ENCODE data around the gene FLT4.

Gene FLT4

DNA sequence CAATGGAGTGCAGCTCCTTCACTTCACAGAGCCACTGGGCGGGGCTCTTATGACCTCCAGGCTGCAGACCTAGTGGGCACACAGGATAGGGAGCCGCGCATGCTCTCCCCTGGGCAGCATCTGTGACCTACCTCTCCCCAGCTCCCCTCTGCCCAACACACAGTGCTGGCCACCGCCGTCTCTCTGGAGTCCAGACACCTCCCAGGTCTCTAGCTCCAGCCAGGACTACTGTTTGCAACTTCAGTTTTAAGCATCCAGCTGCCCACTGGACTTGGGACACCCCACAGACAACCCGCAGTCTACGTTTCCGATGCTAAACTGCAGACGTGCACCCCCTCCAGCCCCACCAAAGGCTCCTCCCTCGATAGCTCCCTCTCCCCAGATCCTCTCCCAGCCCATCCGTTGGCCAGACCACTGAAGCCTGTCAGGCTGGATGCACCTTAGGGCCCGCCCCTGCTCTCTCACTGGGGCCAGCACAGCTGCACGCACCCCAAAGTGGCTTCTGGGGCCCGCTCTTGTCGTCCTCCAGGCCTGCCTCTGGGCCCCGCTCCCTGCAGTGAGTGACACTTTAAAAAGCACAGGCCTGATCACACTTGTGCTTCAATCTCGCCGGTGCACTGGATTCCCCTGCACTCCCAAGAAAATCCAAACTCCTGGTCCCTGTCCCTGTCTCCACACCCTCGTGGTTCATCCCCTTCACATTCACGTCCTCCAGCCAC, 11.3 kb downstream of the FLT4 start:
- Histone ChIP-seq H3K4me3 (ENCODE audit: low read depth, low read length) (no peak overlapping the region), H3K9ac (no peak overlapping the region), H3K27ac (no peak overlapping the region), H2AFZ (no peak overlapping the region), H3K27me3 (ENCODE audit: control insufficient read depth, insufficient read depth, low read length) (no peaks in the 10 kb centered on the region), H3K4me2 (ENCODE audit: low read length) (no peak overlapping the region), H3K79me2 (no peaks in the 10 kb centered on the region), H3K9me3 (ENCODE audit: control insufficient read depth, low read length) (no peaks in the 10 kb centered on the region), H3K36me3 (ENCODE audit: control insufficient read depth, insufficient read depth, low read length) (no peaks in the 10 kb centered on the region), H3K4me1 (no peaks in the 10 kb centered on the region)
- TF ChIP-seq, protein P1, sequence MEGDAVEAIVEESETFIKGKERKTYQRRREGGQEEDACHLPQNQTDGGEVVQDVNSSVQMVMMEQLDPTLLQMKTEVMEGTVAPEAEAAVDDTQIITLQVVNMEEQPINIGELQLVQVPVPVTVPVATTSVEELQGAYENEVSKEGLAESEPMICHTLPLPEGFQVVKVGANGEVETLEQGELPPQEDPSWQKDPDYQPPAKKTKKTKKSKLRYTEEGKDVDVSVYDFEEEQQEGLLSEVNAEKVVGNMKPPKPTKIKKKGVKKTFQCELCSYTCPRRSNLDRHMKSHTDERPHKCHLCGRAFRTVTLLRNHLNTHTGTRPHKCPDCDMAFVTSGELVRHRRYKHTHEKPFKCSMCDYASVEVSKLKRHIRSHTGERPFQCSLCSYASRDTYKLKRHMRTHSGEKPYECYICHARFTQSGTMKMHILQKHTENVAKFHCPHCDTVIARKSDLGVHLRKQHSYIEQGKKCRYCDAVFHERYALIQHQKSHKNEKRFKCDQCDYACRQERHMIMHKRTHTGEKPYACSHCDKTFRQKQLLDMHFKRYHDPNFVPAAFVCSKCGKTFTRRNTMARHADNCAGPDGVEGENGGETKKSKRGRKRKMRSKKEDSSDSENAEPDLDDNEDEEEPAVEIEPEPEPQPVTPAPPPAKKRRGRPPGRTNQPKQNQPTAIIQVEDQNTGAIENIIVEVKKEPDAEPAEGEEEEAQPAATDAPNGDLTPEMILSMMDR (IDR thresholded peaks at IDR 0.05) = no peak

DNA sequence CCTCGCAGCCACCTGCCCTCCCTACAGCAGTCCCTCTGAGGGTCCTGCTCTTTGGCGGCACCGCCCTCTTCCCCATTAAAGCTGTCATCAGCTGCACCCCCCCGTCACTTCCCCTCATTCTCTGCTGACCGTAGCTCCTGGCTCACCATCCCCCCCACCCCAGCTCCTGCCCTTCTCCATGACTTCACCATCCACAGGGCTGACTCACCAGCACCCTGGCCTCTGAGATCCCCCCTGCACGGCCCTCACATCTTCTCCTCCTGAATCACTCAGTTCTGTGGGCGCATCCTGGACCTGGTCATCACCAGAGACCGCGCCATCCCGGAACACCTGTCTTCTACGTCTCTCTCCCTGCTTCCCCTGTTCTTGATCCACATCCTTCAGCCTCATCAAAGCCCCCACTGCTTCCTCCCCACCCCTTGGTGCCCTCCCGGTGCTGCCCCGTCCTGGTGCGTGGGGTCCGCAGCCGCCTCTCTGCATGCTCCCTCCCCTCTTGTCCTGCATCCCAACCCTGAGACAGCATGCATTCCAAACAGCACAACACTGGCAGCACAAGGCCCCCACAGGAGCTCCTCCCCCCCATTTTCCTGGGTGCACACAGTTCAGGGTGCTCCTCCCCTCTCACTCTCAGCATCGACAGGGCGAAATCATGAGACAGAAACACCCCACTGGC, 12.9 kb downstream of the FLT4 start:
- H3K4me1 ChIP-seq = no peaks in the 10 kb centered on the region
- no peaks in the 10 kb centered on the region for H3K27me3 ChIP-seq (ENCODE audit: control insufficient read depth, insufficient read depth, low read length)
- H2AFZ ChIP-seq = no peak overlapping the region
- no peaks in the 10 kb centered on the region for H3K79me2 ChIP-seq
- no peaks in the 10 kb centered on the region for H3K9me3 ChIP-seq (ENCODE audit: control insufficient read depth, low read length)
- H3K27ac ChIP-seq = no peak overlapping the region
- no peak overlapping the region for H3K9ac ChIP-seq
- no peaks in the 10 kb centered on the region for H3K36me3 ChIP-seq (ENCODE audit: control insufficient read depth, insufficient read depth, low read length)
- H3K4me2 ChIP-seq (ENCODE audit: low read length) = no peak overlapping the region
- no peak overlapping the region for H3K4me3 ChIP-seq (ENCODE audit: low read depth, low read length)
- TF ChIP-seq, protein P1 (IDR thresholded peaks at IDR 0.05) = no peak

DNA sequence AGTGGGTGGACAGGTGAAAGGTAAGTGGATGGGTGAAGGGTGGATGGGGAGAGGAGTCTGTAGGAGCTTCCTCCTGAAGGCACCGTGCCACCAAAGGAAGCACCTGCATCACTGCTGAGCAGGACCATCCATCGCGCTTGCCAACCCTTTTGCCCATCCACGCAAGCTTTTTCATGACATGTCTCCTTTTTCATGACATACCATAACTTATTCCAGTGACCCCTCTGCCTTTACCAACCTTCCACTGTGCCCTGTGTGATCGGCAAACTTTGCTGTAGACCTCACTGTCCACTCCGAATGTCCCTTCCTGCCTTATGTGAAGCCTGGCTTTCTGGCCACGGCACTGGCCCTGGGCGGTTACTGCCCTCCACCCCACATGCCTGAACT, 13.4 kb downstream of the FLT4 start:
- TF ChIP-seq, protein P1 (IDR thresholded peaks at IDR 0.05) = no peak
- H3K4me1 ChIP-seq = no peaks in the 10 kb centered on the region
- no peaks in the 10 kb centered on the region for H3K27me3 ChIP-seq (ENCODE audit: control insufficient read depth, insufficient read depth, low read length)
- no peak overlapping the region for H3K9ac ChIP-seq
- H3K36me3 ChIP-seq (ENCODE audit: control insufficient read depth, insufficient read depth, low read length) = no peaks in the 10 kb centered on the region
- H3K27ac ChIP-seq = no peak overlapping the region
- H3K79me2 ChIP-seq = no peaks in the 10 kb centered on the region
- no peak overlapping the region for H3K4me3 ChIP-seq (ENCODE audit: low read depth, low read length)
- H3K4me2 ChIP-seq (ENCODE audit: low read length) = no peak overlapping the region
- no peak overlapping the region for H2AFZ ChIP-seq
- H3K9me3 ChIP-seq (ENCODE audit: control insufficient read depth, low read length) = no peaks in the 10 kb centered on the region

DNA sequence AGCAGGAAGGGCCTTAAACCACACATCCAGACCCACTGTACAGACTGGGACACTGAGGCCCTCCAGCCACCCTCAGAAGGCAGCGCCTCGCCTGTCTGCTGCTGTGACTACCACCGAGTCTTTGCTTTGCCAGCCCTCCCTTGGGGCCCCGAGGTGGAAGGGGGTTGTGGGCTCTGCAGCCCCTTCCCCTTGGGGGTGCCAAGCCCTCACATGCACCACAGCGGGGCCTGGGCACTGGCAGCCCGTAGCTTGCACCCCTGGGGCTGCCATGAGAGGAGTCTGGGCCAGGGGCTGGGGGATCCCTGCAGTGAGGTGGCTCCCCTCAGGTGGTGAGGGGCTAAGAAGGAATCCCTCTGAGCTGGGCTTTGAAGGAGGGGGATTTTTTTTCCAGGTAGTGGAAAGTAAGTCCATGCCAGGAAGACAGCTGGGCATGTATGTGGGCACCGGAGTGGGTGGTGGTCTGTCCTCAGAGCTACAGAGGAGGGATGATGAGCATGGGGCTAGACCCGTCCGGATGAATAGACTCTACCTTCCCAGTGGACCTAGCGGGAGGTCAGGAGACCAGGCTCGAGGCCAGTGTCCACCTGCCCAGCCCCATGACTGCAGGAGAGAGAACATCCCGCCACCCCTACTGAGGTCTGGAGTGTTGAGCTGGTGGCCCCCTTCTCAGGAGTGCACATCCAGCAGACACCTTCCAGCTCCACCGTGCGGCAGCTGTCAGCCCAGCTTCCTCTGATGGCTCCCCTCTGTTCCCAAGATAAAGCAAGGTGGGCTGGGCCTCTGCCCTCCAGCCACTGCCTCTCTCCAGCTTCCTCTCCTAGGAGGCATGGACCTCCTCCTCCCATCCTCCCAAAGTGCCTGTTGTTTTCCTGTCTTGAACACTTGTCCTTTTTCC, 15.9 kb downstream of the FLT4 start:
- no peak overlapping the region for H2AFZ ChIP-seq
- H3K79me2 ChIP-seq = no peaks in the 10 kb centered on the region
- no peak overlapping the region for H3K4me3 ChIP-seq (ENCODE audit: low read depth, low read length)
- H3K9me3 ChIP-seq (ENCODE audit: control insufficient read depth, low read length) = no peaks in the 10 kb centered on the region
- H3K27me3 ChIP-seq (ENCODE audit: control insufficient read depth, insufficient read depth, low read length) = no peaks in the 10 kb centered on the region
- no peak overlapping the region for H3K27ac ChIP-seq
- H3K4me1 ChIP-seq = no peaks in the 10 kb centered on the region
- H3K36me3 ChIP-seq (ENCODE audit: control insufficient read depth, insufficient read depth, low read length) = no peaks in the 10 kb centered on the region
- TF ChIP-seq, protein P1 (IDR thresholded peaks at IDR 0.05) = no peak
- no peak overlapping the region for H3K4me2 ChIP-seq (ENCODE audit: low read length)
- no peak overlapping the region for H3K9ac ChIP-seq

All from parathyroid adenoma (tissue), 2 donors.